B cell (primary cell): ENCODE results near the gene PPP1R9A.

ENCODE experiments used
- CTCF ChIP-seq: fragments of 200-600 bp; IDR thresholded peaks from one replicate; pipeline ENCODE4 v1.8.0; 2022; ENCODE audit warnings: antibody characterized with exemption, mild to moderate bottlenecking
- EZH2 ChIP-seq: IDR thresholded peaks from 2 replicates; pipeline ENCODE4 v1.6.1; 2012; ENCODE audit warnings: borderline replicate concordance, low read depth, mild to moderate bottlenecking, moderate library complexity, low read length; ENCODE audit not compliant: insufficient read depth, poor library complexity, severe bottlenecking

- TF ChIP-seq CTCF: no peak
- TF ChIP-seq EZH2: no peak
Measured at GRCh38 chr7:95317546-95317945, 410.2 kb downstream of the PPP1R9A start.
